Fibroblast of skin of right biceps (primary cell): ENCODE measurements around the gene PTPDC1.
"Not testable (repeated sequence)": the region's sequence is repeated elsewhere in the genome, so short reads cannot be mapped to it uniquely, and the experiment has no call there.

Source experiments
- DNase-seq: peaks from one replicate; pipeline ENCODE4 v3.0.0-alpha.2; 2013

PTPDC1 gene

GRCh38 chr9:94094219-94095145 is 10.2 kb downstream of the PTPDC1 start:
- DNase-seq, result not testable (repeated sequence)

- DNase-seq, result peak; percentile 21
Measured at GRCh38 chr9:94096819-94097577, 12.7 kb downstream of the PTPDC1 start.

GRCh38 chr9:94097788-94098414 is 13.6 kb downstream of the PTPDC1 start:
- peak; percentile 94 for DNase-seq

- no peak for DNase-seq
Measured at GRCh38 chr9:94100152-94100879, 16.1 kb downstream of the PTPDC1 start.

- DNase-seq, result no peak
Measured at GRCh38 chr9:94101162-94101853, 17.0 kb downstream of the PTPDC1 start.

GRCh38 chr9:94108584-94108983 is 24.3 kb downstream of the PTPDC1 start:
- DNase-seq, result peak; percentile 9

GRCh38 chr9:94110821-94111252 is 26.6 kb downstream of the PTPDC1 start:
- peak; percentile 45 for DNase-seq

- no peak for DNase-seq
Measured at GRCh38 chr9:94111446-94111845, 27.2 kb downstream of the PTPDC1 start.

GRCh38 chr9:94112716-94113465 is 28.6 kb downstream of the PTPDC1 start:
- DNase-seq, result no peak

GRCh38 chr9:94120088-94120487 is 35.8 kb downstream of the PTPDC1 start:
- not testable (repeated sequence) for DNase-seq

GRCh38 chr9:94120854-94121376 is 36.7 kb downstream of the PTPDC1 start:
- no peak for DNase-seq

- DNase-seq, result no peak
Measured at GRCh38 chr9:94126844-94127243, 42.6 kb downstream of the PTPDC1 start.

- no peak for DNase-seq
Measured at GRCh38 chr9:94127806-94128205, 43.5 kb downstream of the PTPDC1 start.

GRCh38 chr9:94128580-94128979 is 44.3 kb downstream of the PTPDC1 start:
- no peak for DNase-seq

GRCh38 chr9:94134629-94135028 is 50.4 kb downstream of the PTPDC1 start:
- DNase-seq, result no peak

- peak; percentile 75 for DNase-seq
Measured at GRCh38 chr9:94135222-94135621, 51.0 kb downstream of the PTPDC1 start.

- DNase-seq, result peak; percentile 98
Measured at GRCh38 chr9:94139672-94140417, 55.6 kb downstream of the PTPDC1 start.

GRCh38 chr9:94140418-94140780 is 56.1 kb downstream of the PTPDC1 start:
- no peak for DNase-seq

- DNase-seq, result no peak
Measured at GRCh38 chr9:94140791-94141790, 56.8 kb downstream of the PTPDC1 start.
